Prostate gland (tissue), 2 donors: Measurements from ENCODE around the gene B4GALT5.

Experiments used
- CTCF ChIP-seq, 4 experiments: fragments of 200-600 bp in 2 of 4; fragments of 450-650 bp in 2 of 4; sonication (generic) in 2 of 4; IDR thresholded peaks; 1 replicate in 3 of 4; 2 replicates in 1 of 4; pipeline ENCODE4 v1.5.1; 2016 to 2019; ENCODE audit warnings: antibody characterized with exemption in 4 of 4, mild to moderate bottlenecking in 2 of 4, moderate library complexity in 2 of 4
- POLR2AphosphoS5 ChIP-seq: sonication (generic); formaldehyde crosslinking; IDR thresholded peaks from one replicate; pipeline ENCODE4 v1.6.1; 2017; ENCODE audit warnings: antibody characterized with exemption

GRCh38 chr20:49660912-49661311 lies 52.8 kb downstream of the B4GALT5 start:
- TF ChIP-seq CTCF (IDR thresholded peaks at IDR 0.05) (no peak), POLR2AphosphoS5 (no peak)
